Endodermal cell (in vitro differentiated cells): Measurements from ENCODE around the gene VPS13A. TPM values are rescaled to one million over a fixed set of nuclear protein-coding genes. Genes with fewer than 3 reads are reported as not detected.
"Not testable (repeated sequence)": the region's sequence is repeated elsewhere in the genome, so short reads cannot be mapped to it uniquely, and the experiment has no call there.

Experiments
- DNase-seq: peaks from one replicate; pipeline ENCODE4 v3.0.0-alpha.2; 2017
- H3K27ac ChIP-seq: 2 replicates; pipeline ENCODE4 v1.5.1; 2013; ENCODE audit warnings: mild to moderate bottlenecking, low read depth, low read length, moderate library complexity
- H3K27me3 ChIP-seq: 2 replicates; pipeline ENCODE4 v1.6.1; 2013; ENCODE audit warnings: mild to moderate bottlenecking, low read length, moderate library complexity; ENCODE audit not compliant: insufficient read depth, control insufficient read depth, poor library complexity, severe bottlenecking
- H3K36me3 ChIP-seq: 2 replicates; pipeline ENCODE4 v1.7.0; 2013; ENCODE audit warnings: mild to moderate bottlenecking, low read length, moderate library complexity; ENCODE audit not compliant: control insufficient read depth, insufficient read depth
- H3K4me1 ChIP-seq: one replicate; pipeline ENCODE4 v1.7.0; 2013; ENCODE audit warnings: low read length; ENCODE audit not compliant: control insufficient read depth, insufficient read depth
- H3K4me3 ChIP-seq: 2 replicates; pipeline ENCODE4 v1.5.1; 2013; ENCODE audit warnings: mild to moderate bottlenecking, low read length, moderate library complexity
- H3K9ac ChIP-seq: 2 replicates; pipeline ENCODE4 v1.6.1; 2013; ENCODE audit warnings: mild to moderate bottlenecking, low read length, moderate library complexity; ENCODE audit not compliant: poor library complexity, severe bottlenecking; ENCODE audit errors: extremely low read depth
- H3K9me3 ChIP-seq: 2 replicates; pipeline ENCODE4 v1.6.1; 2013; ENCODE audit warnings: mild to moderate bottlenecking, low read length, moderate library complexity; ENCODE audit not compliant: control insufficient read depth
- H3K27ac Mint-ChIP-seq: 2 replicates; pipeline ENCODE4 v1.8.0; 2020; ENCODE audit warnings: mixed read lengths
- H3K27me3 Mint-ChIP-seq: 2 replicates; pipeline ENCODE4 v1.8.0; 2021; ENCODE audit warnings: mild to moderate bottlenecking, mixed read lengths; ENCODE audit not compliant: insufficient read depth
- H3K36me3 Mint-ChIP-seq: 2 replicates; pipeline ENCODE4 v1.8.0; 2020; ENCODE audit warnings: low read depth, mixed read lengths
- H3K4me1 Mint-ChIP-seq: 2 replicates; pipeline ENCODE4 v1.8.0; 2020; ENCODE audit warnings: mixed read lengths
- H3K4me3 Mint-ChIP-seq: 2 replicates; pipeline ENCODE4 v1.8.0; 2020; ENCODE audit warnings: mild to moderate bottlenecking, moderate library complexity, mixed read lengths
- H3K9me3 Mint-ChIP-seq: 2 replicates; pipeline ENCODE4 v1.8.0; 2020; ENCODE audit warnings: mild to moderate bottlenecking, mixed read lengths
- WGBS, 2 experiments: methylation state at CpG; one replicate each; pipeline versions ENCODE4 v1.1.5 to v1.1.7; 2013; ENCODE audit warnings: missing lambda C conversion rate in 2 of 2, mixed read lengths in 1 of 2; ENCODE audit not compliant: insufficient coverage in 1 of 2, insufficient read length in 1 of 2; 5-methylcytosine and 5-hydroxymethylcytosine counted together
- total RNA-seq, 2 donors: library from RNA; stranded (reverse); fragmentation: NEBNext Ultra II Directional in 1 of 2; extraction: Animal tissue kit (Norgen Biotek cat#: 25700) in 1 of 2; gene quantifications; 2 replicates in 1 of 2; 3 replicates in 1 of 2; pipeline ENCODE4 v1.2.1, GENCODE V29; 2021
- TF ChIP-seq, protein P1 (sequence below): fragments of 200-600 bp; sonication (generic); conservative IDR thresholded peaks from 2 replicates; pipeline ENCODE4 v1.5.0; 2021; ENCODE audit warnings: antibody characterized with exemption, mild to moderate bottlenecking

Gene VPS13A
- total RNA-seq, 2 donors from 2014 or later: 37.2 to 41.6 TPM

DNA sequence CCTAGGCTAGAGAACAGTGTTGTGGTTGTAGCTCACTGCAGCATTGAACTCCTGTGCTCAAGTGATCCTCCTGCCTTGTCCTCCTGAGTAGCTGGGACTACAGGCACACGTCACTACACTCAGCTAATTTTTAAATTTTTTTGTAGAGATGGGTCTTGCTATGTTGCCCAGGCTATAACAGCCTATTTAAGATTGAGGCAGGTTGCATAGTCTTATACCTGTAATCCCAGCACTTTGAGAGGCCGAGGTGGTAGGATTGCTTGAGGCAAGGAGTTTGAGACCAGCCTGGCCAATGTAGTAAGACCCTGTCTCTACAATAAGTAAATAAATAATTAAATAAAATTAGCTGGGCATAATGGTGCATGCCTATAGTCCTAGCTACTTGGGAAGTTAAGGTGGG is 79.9 kb downstream of the VPS13A start:
- H3K4me1 ChIP-seq: no peaks in the 10 kb centered on the region
- WGBS, 2 experiments: 88% methylated on average over 2 of the region's 2 CpGs; no CpG with 5 or more reads in 1 of the 2 experiments
- no peak overlapping the region for H3K27ac ChIP-seq
- Mint-ChIP-seq H3K36me3 (peaks cover 24% of the 10 kb centered on the region), H3K27me3 (no peaks in the 10 kb centered on the region), H3K27ac (no peak overlapping the region), H3K4me3 (no peak overlapping the region), H3K9me3 (no peaks in the 10 kb centered on the region), H3K4me1 (no peaks in the 10 kb centered on the region)
- TF ChIP-seq, protein P1, sequence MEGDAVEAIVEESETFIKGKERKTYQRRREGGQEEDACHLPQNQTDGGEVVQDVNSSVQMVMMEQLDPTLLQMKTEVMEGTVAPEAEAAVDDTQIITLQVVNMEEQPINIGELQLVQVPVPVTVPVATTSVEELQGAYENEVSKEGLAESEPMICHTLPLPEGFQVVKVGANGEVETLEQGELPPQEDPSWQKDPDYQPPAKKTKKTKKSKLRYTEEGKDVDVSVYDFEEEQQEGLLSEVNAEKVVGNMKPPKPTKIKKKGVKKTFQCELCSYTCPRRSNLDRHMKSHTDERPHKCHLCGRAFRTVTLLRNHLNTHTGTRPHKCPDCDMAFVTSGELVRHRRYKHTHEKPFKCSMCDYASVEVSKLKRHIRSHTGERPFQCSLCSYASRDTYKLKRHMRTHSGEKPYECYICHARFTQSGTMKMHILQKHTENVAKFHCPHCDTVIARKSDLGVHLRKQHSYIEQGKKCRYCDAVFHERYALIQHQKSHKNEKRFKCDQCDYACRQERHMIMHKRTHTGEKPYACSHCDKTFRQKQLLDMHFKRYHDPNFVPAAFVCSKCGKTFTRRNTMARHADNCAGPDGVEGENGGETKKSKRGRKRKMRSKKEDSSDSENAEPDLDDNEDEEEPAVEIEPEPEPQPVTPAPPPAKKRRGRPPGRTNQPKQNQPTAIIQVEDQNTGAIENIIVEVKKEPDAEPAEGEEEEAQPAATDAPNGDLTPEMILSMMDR: no peak
- H3K36me3 ChIP-seq: no peaks in the 10 kb centered on the region
- no peak overlapping the region for H3K4me3 ChIP-seq
- no peak for DNase-seq
- no peaks in the 10 kb centered on the region for H3K27me3 ChIP-seq
- H3K9ac ChIP-seq: no peak overlapping the region
- H3K9me3 ChIP-seq: no peaks in the 10 kb centered on the region

DNA sequence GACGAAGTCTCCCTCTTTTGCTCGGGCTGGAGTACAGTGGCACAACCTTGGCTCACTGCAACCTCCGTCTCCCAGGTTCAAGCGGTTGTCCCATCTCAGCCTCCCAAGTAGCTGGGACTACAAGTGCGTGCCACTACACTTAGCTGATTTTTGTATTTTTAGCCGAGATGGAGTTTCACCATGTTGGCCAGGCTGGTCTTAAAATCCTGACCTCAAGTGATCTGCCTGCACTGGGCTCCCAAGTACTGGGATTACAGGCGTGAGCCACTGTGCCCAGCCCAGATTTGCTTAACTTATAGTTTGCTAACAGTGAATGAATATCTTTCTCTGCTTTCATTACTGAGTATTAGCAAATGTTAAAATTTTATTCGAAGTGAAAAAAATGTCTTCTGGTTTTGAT is 84.3 kb downstream of the VPS13A start:
- Histone ChIP-seq H3K27me3 (no peaks in the 10 kb centered on the region), H3K4me1 (no peaks in the 10 kb centered on the region), H3K9me3 (no peaks in the 10 kb centered on the region), H3K9ac (no peak overlapping the region), H3K27ac (no peak overlapping the region), H3K36me3 (no peaks in the 10 kb centered on the region), H3K4me3 (no peak overlapping the region)
- Mint-ChIP-seq H3K27me3 (no peaks in the 10 kb centered on the region), H3K36me3 (peaks cover 48% of the 10 kb centered on the region), H3K9me3 (peaks cover 28% of the 10 kb centered on the region), H3K27ac (no peak overlapping the region), H3K4me1 (no peaks in the 10 kb centered on the region), H3K4me3 (no peak overlapping the region)
- 96% methylated on average over 4 to 7 of the region's 8 CpGs for WGBS, 2 experiments
- TF ChIP-seq, protein P1: no peak
- no peak for DNase-seq

DNA sequence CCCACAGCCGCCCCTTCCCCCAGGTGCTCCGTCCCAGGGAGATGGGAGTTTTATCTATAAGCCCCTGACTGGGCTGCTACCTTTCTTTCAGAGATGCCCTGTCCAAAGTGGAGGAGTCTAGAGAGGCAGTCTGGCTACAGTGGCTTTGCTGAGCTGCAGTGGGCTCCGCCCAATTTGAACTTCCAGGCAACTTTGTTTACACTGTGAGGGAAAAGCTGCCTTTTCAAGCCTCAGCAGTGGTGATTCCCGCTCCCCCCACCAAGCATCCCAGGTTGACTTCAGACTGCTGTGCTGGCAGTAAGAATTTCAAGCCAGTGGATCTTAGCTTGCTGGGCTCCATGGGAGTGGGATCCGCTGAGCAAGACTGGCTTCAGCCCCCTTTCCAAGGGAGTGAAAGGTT is 90.4 kb downstream of the VPS13A start:
- peaks cover 30% of the 10 kb centered on the region for H3K9me3 Mint-ChIP-seq
- H3K4me3 Mint-ChIP-seq, H3K27ac ChIP-seq, H3K27me3 ChIP-seq, H3K9ac ChIP-seq, H3K4me3 ChIP-seq, H3K4me1 Mint-ChIP-seq, H3K27ac Mint-ChIP-seq, H3K4me1 ChIP-seq, H3K36me3 ChIP-seq, H3K27me3 Mint-ChIP-seq, H3K9me3 ChIP-seq: not testable (repeated sequence)
- WGBS, 2 experiments: 89 to 100% methylated on average over 3 to 5 of the region's 5 CpGs
- peak; percentile 46 for DNase-seq
- H3K36me3 Mint-ChIP-seq: peaks cover 50% of the 10 kb centered on the region

DNA sequence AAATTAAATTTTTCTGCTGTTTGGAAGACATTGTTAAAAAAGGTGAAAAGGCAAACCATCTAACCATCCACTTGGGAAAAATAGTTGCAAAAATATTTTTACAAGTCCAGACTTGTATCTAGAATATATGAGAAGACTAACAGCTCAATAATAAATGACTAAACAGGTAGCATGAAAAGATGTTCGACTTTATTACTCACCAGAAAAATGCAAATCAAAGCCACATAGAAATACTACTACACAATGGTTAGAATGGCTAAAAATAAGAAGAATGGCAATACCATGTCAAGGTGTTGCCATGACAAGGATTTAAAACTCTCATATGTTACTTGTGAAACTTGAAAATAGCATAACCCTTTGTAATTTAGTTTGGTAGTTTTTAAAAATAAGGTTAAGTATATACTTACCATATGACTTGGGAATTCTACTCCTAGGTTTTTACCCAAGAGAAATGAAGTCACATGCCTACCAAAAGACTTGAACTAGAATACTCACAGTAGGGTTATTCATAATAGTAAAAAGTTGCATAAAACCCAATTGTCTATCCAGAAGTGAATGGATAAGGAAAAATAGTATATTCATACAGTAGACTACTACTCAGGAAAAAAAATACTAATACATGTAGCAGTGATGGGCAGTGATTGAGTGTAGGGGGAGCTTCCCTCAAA is 93.8 kb downstream of the VPS13A start:
- H3K27me3 ChIP-seq: no peaks in the 10 kb centered on the region
- H3K27ac ChIP-seq: no peak overlapping the region
- peaks cover 23% of the 10 kb centered on the region for H3K36me3 Mint-ChIP-seq
- WGBS, 2 experiments: 78% methylated on average over 1 of the region's 1 CpG; no CpG with 5 or more reads in 1 of the 2 experiments
- H3K4me3 Mint-ChIP-seq: no peak overlapping the region
- H3K4me3 ChIP-seq: no peak overlapping the region
- H3K4me1 ChIP-seq: peaks cover 3% of the 10 kb centered on the region
- peaks cover 5% of the 10 kb centered on the region for H3K4me1 Mint-ChIP-seq
- H3K9ac ChIP-seq: no peak overlapping the region
- TF ChIP-seq, protein P1: no peak
- H3K36me3 ChIP-seq: no peaks in the 10 kb centered on the region
- H3K27ac Mint-ChIP-seq: no peak overlapping the region
- H3K9me3 ChIP-seq: no peaks in the 10 kb centered on the region
- H3K27me3 Mint-ChIP-seq: no peaks in the 10 kb centered on the region
- peaks cover 11% of the 10 kb centered on the region for H3K9me3 Mint-ChIP-seq
- DNase-seq: no peak
